Femur (tissue), 1 donor: ENCODE data around the gene SLC25A34.
A peak's percentile ranks its signal among the peaks of the same experiment; 100 is the strongest.

Experiments
- DNase-seq: peaks from one replicate; pipeline ENCODE4 v3.0.0-alpha.2; 2017

The SLC25A34 gene

DNA sequence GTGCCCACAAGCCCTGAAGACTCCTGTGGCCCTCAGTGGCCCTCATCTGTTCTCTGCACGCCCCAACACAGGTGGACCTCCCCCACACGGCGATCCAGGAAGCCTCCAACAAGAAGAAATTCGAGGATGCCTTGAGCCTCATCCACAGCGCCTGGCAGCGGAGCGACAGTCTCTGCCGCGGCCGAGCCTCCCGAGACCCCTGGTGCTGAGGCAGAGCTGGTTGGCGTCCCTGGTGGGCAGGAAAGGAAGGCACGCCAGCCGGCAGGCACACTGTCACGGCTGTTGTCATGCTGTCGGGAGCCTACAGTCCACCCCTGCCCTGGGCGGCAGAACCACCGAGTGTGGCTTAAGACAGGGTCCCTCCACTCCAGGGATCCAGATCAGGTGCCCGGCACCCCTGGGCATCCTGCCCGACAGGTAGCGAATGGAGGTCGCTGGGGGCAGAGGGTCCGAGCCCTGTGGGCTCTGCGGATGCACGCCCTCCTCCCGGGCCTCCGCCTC, 2.3 kb upstream of the SLC25A34 start:
- no peak for DNase-seq

DNA sequence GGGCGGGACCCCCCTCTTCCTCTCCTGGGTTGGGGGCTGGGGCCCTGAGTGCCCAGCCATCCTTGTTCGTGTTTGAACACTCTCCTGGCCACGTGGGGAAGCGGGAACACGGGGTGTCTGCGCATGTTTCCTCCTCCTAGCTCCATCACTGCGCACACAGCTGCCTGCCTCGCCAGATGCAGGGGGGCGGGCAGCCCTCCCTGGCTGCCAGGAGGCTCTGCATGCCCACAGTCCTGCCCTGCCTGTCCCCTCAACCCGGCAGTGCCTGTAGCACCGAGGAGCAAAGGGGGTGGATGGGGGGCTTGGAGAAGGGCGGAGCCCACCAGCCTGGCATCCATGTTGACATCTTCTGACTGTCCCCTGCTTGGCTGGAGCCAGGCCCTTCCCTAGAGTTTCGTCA, 1.8 kb upstream of the SLC25A34 start:
- DNase-seq, result no peak

DNA sequence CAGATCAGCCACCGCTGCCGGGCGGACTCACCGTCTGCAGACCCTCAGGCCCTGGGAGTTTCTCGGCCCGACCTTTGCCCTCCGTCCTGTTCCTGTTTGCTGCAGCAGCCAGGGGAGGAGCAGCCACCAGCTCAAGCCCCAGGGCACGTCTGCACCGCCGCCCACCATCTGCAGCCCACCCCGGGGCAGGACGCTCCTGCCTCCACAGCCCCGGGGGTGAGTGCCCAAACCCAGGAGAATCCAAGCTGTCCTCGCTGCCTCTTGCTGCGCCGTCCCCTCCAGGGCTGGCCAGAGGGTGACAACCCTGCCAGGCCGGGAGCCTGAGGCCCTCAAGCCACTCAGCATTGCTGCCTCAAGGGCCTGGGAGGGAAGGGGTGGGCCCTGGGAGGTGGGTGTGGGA, 1.2 kb upstream of the SLC25A34 start:
- DNase-seq, result no peak

DNA sequence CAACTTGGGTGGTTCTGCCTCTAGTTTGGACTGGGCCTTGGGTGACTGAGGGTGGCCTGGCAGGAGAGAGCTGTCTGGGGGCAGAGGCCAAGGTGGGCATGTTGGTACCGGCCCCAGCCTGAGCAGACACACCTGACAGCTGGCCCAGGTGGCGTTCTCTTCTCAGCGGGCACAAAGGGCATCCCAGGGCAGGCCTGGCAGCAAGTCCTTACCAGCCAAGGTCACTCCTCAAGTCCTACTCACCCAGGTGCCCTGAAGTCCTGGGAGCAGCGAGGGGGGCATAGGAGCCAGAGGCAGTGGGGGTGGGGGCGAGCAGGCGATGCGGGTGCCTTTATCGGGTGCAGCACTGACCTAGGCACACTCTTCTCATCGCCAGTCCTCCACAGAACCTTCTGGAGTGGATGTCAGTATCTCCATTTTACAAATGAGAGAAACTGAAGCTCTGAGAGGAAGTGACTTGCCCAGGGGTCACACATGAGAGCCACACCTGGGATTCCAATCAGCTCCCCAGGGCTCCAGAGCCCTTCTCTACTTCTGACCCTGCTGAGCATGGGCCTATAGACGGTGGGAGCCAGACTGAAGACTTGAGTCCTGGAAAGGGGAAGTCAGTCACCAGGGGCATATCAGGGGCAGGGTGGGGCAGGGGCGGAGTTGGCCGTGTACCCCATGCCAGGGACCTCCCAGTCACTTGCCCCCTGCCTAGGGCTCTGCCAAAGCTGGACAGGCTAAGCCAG, 587 bp upstream of the SLC25A34 start:
- no peak for DNase-seq

DNA sequence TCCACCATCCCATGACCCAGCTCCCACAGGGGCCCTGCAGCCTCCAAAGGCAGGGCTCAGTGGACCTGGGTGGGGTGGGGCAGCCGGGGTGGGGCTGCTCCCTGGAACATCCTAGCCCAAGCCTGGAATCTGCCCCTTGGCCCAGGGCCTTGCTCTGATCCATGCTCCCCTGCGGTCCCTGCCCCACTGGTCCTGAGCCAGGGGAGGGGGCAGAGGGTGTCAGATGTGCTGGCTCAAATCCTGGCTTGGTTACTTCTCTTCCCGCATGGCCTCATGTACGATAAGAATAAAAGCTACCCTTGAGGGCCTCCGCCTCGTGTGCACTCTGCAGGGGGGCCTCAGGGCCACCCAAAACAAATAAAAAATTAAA, 819 bp downstream of the SLC25A34 start:
- DNase-seq, result no peak

DNA sequence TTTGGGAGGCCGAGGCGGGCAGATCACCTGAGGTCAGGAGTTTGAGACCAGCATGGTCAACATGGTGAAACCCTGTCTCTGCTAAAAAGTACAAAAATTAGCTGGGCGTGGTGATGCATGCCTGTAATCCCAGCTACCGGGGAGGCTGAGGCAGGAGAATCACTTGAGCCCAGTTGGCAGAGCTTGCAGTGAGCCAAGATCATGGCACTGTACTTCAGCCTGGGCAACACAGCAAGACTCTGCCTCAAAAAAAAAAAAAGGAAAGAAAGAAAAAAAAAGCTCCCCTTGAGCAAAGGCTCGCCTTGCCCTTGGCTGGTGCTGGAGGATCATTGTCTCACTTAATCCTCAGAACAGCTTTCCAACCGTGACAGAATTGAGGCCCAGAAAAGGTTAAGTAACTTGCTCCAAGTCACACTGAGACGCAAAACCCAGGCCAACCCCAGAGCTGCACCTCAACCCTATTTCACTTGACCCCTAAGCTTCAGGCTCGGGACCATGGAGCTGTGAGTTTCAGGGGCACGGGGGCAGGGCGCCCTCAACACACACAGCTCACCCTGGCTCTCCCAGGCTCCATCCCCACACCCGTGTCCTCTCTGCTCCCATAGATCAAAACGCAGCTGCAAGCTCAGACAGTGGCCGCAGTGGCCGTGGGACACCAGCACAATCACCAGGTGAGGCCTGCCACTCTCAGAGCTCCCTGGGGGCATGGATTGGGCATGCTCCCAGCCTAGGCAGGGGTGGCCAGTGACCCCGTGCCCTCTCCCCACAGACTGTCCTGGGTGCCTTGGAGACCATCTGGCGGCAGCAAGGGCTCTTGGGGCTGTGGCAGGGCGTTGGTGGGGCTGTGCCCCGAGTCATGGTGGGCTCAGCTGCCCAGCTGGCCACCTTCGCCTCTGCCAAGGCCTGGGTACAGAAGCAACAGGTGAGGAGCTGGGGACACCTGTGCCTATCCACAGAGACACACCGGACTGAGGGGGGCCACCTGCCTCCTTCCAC, 1.6 kb downstream of the SLC25A34 start:
- no peak for DNase-seq

DNA sequence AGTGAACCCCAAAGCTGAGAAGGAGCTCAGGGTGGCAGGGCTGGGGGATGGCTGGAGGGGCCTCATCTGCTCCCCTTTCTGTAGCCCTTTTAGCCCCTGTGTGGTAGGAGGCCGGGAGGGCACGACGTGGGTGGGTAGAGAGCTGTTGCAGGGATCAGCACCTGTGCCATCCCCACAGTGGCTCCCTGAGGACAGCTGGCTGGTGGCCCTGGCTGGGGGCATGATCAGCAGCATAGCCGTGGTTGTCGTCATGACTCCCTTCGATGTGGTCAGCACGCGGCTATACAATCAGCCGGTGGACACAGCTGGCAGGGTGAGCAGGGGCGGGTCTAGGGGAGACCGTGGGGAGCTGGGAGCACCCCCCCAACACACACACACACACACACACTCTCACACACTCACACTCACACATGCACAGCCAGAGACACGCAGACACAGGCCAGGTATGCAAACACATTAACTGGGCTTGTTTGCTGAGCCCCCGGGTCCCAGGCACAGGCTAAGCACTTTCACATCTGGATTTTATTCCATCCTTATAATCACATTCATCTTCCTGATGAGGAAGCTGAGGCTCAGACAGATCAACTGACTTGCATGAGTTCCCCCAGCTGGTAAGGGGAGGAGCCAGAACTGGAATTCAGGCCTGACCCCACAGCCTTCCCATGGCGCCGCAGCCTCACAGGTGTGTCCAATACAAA, 2.5 kb downstream of the SLC25A34 start:
- DNase-seq, result no peak

DNA sequence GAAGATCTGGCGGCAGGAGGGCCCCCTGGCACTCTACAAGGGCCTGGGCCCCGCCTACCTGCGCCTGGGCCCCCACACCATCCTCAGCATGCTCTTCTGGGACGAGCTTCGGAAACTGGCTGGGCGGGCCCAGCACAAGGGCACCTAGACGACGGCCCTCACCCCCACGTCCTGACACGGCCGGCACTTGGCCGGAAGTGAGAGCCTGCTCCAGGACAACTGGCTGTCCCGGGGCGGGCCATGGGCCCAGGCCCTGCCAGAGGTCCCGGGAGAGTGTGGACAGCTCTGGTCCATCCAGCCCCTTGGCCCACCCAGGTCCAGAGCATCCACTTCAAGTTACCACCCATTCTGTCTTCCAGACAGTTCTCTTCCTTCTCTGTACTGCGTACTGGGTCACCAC, 3.2 kb downstream of the SLC25A34 start:
- DNase-seq, result no peak

DNA sequence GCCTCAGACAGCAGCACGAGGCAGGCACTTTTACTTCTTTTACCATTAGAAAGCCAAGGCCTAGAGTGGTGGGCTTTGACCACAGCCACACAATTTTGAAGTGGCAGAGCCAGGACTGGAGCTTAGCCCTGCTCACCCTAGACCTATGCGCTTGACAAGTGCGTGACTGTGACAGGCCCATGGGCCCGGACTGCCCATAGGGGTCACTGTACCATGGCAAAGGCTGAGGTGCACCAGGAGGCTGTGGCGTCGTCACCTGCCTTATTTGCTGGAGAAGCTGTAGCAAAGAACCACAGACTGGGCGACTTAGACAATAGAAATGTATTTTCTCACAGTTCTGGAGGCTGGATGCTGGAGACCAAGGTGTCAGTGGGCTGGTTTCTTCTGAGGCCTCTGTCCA, 3.7 kb downstream of the SLC25A34 start:
- DNase-seq, result no peak

DNA sequence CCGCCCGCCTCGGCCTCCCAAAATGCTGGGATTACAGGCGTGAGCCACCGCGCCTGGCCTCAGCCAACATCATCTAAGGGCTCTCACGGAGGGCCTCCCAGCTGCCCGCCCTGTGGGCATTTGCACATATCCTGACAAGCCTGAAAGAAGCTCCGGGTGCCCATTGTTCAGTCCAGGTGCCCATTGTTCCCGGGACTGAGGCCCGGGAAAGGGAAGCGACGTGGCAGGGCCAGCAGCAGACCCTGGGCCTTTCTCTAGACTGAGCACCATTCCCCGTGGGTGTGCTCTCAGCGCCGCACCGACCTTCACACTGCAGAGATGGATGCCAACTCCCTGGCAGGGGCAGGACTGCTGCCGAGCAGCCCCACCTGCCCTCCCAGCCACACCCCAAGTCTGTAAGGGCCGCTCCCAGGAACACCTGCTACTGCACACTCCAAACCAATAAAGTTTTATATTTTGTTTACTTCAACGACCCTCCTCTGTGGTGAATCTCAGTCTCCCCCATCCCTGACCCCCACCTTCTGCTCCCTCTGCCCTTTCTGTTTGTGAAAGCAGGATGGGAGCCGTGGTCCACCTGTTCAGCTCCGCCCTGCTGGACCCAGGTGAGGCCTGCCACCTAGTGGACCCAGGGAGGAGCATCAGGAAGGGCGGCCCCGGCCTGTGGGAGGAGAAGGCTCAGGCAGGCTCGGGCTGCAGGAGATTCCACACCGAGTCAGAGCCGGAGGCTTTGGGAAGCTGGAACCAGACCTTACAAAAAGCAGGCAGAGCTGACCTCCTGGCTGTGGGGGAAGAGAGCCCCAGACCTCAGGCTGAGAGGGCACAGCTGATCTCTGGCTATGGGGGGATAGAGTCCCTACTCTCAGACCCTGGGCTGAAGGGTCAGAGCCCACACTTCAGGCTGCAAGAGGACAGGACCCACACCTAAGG, 5.1 kb downstream of the SLC25A34 start:
- DNase-seq, result peak; percentile 79

DNA sequence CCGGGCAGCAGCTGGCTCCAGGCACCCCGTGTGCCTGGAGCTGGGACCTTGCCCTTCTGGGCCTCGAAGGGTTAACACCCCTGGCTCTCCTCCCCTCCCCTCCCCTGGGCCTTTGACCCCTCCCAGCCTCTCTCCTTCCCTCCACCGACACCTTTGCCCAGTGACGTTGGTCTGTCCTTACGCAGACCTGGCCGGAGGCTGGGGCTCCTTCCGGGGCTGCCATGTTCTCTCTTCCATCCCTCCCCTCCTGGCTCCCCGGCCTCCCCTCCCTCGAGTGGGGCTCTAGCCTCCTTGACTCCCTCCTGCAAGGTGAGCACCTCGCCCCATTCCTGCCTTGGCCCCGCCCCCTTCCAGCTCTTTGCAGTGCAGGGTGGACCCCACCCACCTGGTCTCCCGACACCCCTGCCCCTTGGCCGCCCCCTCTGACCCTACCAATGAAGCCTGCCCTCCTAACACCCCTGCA, 6.3 kb downstream of the SLC25A34 start, which contains the start of gene TMEM82:
Gene TMEM82, plus strand, starts transcription at position 161 of the 463 bp plus-strand sequence. Its CDS starts 61 bp downstream, at position 222.
- no peak for DNase-seq

DNA sequence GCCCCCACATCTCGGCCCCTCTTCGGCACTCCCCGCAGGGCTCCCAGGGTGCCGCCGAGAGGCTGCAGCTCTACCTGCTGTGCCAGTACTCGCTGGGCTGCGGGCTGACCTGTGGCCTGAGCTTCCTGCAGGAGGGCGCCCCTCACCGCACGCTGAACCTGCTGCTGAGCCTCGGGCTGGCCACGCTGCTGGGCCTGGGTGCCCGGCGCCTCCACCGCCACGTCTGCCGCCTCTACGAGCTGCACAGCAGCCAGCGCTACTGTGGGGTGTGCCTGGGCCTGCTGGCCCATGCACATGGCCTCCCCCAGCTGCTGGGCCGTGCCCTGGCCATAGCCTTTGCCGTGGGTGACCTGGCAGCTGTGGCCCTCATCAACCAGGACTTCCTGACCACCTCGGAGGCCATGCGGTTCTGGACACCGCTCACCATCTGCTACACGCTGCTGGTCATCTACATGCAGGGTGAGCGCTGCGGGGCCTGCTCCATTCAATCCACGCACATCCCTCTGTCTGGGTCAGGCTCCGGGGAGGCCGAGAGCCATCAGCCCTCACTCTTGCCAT, 8.1 kb downstream of the SLC25A34 start:
- no peak for DNase-seq

DNA sequence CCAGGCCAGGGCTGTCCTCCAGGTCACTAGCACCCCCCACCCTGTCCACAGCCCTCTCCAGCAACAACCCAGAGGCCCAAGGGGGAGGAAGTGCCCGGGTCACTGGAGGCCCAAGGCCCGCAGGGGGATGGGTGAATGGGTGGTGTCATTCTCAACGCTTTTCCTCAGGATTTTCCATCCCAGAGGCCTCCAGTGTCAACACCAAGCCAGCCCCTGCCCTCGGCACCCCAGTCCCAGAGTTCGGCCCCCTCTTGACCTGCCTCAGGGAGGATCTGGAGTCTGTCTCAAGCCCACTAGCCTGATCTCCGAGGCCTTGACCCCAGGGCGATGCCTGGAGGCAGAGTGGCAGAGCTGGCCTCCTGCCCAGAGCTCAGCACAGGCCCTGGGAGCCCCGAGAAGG, 11.3 kb downstream of the SLC25A34 start:
- DNase-seq, result no peak

DNA sequence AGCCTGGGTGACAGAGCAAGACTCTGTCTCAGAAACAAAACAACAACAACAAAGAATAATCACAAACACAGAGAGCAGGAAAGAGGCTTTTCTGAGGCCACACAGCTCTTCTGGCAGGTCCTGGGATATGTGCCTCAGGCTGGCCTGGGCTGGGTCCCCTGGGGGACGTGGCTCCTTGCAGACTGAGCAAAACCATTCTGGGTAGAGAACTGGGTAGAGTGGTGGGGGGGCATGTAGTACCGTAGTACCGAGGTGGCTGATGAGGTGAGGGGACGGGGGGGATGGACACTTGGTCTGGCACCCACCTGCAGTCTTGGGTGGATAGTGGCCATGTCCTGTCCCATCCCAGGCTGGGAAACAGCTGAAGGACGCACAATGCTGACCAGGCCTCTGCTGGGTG, 12.2 kb downstream of the SLC25A34 start:
- DNase-seq, result no peak

DNA sequence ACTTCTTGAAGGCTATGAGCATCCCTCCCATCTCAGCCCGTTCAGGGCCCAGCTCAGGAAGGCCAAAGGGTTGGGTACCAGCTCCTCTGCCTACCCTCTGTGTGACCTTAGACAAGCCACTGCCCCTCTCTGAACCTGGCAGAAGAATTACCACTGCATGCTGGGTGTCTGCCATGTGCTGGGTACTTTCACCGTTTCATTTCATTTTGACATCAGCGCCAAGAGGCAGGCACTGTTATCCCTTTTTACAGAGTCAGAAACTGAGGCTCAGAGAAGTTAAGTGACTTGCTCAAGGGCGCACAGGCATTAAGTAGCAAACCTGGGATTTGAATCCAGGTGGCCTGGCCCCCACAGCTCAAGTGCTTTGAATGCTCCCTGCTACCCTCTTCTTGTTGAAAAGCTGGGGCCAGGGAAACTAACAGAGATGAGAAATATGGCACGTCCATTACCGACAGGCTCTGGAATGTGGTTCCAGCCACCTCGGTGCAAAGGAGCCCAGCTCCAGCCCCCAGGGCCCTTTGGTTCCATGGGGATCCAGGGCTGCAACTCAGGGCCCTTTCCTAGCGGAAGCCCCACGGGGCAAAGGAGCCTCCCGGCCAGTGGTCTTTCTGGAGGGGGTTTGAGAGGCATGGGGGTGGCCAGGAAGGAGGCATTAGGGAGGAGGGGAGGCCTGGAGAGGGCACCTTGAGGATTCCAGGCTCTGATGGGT, 12.8 kb downstream of the SLC25A34 start:
- DNase-seq, result no peak

DNA sequence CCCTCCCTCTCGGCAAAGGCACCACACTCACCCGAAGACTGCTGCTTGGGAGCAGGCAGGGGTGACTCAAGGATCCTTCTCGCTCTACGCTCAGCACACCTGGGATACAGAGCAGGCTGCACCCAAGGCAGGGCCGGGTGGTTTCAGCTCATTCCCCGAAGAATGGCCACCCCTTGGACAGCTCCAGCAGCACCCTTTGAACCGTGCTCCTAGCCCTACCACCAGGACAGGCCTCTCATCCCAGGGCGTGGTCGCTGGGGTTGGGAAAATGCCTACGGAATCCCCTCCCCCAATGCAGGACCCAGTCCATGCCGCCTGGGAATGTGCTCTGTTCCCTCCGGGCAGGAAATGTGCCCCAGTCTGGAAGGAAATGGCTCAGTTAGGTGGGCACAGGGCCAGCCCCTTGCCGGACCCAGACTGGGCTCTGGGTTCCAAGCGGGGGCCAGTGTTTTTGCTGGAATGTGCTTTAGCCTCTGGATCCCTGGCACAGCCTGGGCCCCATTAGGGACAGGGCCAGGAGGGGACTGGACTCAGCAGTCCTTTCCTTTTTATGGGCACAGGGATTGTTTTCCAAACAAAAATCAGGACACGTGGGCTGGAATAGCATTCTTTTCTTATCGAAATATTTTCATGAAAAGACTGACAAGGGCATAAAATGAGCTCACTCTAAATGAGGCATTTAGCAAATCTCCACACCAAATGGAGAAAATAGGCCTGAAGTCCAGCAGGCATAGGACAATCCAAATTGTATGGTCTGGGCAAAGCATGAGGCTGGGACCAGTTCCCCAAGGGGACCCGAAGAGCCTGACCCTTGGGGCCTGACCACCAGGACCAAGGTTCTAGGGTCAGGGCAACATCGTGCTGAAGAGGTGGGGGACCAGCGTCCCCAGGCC, 13.6 kb downstream of the SLC25A34 start:
- DNase-seq, result no peak

DNA sequence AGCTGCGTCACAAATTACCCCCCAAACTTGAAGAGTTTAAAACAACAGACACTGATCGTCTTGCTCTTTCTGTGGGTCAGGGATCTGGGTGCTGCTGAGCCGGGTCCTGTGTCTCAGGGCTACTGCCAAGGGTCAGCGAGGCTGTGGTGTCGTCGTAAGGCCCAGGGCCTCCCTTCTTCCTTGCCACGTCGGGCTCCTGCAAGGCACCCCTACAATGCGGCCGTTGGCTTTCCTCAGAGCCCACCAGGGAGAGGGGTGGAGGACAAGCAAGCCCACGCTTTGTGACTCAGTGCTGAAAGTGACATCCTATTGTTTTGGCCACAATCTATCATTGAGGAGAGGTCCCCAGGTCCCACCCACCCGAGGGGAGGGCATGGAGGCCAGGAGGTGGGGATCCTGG, 14.9 kb downstream of the SLC25A34 start:
- no peak for DNase-seq

DNA sequence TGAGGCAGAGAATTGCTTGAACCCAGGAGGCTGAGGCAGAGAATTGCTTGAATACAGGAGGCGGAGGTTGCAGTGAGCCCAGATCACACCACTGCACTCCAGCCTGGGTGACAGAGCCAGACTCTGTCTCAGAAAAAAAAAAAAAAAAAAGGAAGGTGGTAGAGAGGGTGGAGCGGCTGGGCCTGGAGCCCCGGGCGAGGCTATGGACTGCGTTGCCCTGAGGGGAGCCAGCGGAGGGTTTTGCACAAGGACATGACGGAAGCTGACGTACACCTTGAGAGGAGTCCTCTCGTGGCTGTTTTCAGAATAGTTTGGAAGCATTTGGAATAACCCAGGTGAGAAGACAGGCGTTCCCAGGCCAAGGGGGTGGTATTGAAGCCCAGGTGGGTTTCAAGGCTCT, 15.7 kb downstream of the SLC25A34 start:
- no peak for DNase-seq

DNA sequence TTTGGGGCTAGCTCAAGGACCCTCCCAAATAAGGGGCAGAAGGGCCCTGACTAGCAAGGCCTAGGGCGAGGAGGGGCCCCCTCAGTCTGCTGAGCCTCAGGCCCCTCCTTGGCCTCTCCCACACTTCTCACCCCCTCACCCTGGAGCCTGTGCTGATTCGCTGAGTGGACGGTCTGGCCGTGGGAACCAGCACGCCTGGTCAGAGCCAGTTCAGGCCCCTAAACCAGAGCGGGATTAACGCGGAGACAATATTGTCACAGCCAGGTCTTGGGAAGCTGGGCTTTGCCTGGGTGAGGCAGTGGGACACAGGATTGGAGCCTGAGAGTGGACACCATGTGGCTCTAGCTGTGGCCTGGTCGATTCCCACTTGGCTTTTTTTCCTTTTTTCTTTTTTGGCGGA, 17.7 kb downstream of the SLC25A34 start:
- DNase-seq, result peak; percentile 18
